Measurements from ENCODE around the gene TMEM127.

DNA sequence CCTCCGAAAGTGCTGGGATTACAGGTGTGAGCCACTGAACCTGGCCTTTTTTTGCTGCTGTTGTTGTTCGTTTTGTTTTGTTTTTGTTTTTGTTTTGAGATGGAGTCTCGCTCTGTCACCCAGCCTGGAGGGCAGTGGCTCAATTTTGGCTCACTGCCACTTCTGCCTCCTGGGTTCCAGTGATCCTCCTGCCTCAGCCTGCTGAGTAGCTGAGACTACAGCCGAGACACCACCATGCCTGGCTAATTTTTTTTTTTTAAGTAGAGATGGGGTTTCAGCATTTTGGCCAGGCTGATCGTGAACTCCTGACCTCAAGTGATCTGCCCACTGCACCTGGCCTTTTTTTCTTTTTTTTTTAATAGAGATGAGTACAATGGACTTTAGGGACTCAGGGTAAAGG, 22.0 kb downstream of the TMEM127 start:
- no peak for TF ChIP-seq POLR2A (IDR thresholded peaks at IDR 0.05)
- TF ChIP-seq, protein P1, sequence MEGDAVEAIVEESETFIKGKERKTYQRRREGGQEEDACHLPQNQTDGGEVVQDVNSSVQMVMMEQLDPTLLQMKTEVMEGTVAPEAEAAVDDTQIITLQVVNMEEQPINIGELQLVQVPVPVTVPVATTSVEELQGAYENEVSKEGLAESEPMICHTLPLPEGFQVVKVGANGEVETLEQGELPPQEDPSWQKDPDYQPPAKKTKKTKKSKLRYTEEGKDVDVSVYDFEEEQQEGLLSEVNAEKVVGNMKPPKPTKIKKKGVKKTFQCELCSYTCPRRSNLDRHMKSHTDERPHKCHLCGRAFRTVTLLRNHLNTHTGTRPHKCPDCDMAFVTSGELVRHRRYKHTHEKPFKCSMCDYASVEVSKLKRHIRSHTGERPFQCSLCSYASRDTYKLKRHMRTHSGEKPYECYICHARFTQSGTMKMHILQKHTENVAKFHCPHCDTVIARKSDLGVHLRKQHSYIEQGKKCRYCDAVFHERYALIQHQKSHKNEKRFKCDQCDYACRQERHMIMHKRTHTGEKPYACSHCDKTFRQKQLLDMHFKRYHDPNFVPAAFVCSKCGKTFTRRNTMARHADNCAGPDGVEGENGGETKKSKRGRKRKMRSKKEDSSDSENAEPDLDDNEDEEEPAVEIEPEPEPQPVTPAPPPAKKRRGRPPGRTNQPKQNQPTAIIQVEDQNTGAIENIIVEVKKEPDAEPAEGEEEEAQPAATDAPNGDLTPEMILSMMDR (IDR thresholded peaks at IDR 0.05) = no peak
- no peak for TF ChIP-seq POLR2AphosphoS5 (IDR thresholded peaks at IDR 0.05)
